NCI-H2081 (cell line): ENCODE results near the gene LHFPL3.
A peak's percentile ranks its signal among the peaks of the same experiment; 100 is the strongest.
"Not testable (repeated sequence)": the region's sequence is repeated elsewhere in the genome, so short reads cannot be mapped to it uniquely, and the experiment has no call there.

Experiments
- DNase-seq, 2 experiments: peaks; one replicate each; lab custom pipeline; 2025; lab: John Stamatoyannopoulos, UW

LHFPL3 gene

GRCh38 chr7:104595591-104595990, 267.2 kb downstream of the LHFPL3 start:
- DNase-seq = not testable (repeated sequence)

- DNase-seq = no peak
Observed at GRCh38 chr7:104603957-104604356, 275.6 kb downstream of the LHFPL3 start.

GRCh38 chr7:104604706-104605105, 276.3 kb downstream of the LHFPL3 start:
- DNase-seq = no peak

- no peak for DNase-seq
Observed at GRCh38 chr7:104621321-104621720, 292.9 kb downstream of the LHFPL3 start.

GRCh38 chr7:104625956-104626355, 297.6 kb downstream of the LHFPL3 start:
- DNase-seq = no peak

DNA sequence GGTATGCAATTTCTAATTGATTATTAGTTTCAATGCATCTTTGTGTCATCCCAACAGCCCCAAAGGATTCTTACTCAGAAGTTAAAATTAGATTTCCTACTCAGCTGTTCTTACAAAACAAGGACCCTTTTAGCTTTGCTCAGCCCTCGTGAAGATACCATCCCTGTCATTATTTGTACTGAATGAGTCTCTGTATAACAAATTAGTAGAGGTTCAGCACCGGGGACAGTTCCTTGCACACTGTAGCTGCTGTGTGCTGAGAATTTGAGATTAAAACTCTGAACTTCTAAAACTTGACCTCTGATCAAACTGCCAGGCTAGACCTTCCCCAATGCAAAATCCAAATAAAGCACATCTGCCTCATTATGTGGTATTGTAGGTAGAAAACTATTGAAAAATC, 299.1 kb downstream of the LHFPL3 start:
- no peak for DNase-seq

- DNase-seq = no peak
Observed at GRCh38 chr7:104628017-104628416, 299.6 kb downstream of the LHFPL3 start.

- DNase-seq = no peak
Observed at GRCh38 chr7:104629408-104629807, 301.0 kb downstream of the LHFPL3 start.

DNA sequence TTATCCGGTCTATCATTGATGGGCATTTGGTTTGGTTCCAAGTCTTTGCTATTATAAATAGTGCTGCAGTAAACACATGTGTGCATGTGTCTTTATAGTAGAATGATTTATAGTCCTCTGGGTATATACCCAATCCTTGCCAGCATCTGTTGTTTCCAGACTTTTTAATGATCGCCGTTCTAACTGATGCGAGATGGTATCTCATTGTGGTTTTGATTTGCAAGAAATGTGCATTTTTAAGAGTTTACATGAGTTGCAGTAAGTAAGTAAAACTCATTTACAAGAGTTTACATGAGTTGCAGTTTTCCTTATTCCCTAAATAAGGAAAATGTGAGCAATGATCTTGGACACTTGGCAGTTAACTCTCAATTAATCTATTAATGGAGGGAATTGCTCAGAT, 312.1 kb downstream of the LHFPL3 start:
- no peak for DNase-seq

DNA sequence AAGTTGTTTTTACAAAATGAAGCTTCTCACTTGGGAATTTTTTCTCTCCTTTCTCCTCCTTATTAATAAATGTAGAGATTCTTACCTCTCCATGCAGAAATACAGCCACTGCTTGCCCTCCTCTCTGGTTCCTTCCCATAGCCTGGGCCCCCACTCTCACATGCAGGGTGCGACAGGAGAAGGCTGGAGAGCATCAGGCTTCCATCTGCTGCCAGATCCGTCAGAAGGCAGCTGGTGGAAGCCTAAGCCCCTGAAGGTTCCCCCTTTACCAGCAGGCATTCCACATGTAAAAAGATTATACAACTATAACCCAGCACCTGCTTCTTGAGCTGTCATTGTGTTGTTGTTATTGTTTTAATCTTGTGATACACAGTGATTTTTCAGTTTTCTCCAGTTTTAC, 314.2 kb downstream of the LHFPL3 start:
- DNase-seq = no peak

GRCh38 chr7:104643587-104644217, 315.3 kb downstream of the LHFPL3 start:
- no peak for DNase-seq

DNA sequence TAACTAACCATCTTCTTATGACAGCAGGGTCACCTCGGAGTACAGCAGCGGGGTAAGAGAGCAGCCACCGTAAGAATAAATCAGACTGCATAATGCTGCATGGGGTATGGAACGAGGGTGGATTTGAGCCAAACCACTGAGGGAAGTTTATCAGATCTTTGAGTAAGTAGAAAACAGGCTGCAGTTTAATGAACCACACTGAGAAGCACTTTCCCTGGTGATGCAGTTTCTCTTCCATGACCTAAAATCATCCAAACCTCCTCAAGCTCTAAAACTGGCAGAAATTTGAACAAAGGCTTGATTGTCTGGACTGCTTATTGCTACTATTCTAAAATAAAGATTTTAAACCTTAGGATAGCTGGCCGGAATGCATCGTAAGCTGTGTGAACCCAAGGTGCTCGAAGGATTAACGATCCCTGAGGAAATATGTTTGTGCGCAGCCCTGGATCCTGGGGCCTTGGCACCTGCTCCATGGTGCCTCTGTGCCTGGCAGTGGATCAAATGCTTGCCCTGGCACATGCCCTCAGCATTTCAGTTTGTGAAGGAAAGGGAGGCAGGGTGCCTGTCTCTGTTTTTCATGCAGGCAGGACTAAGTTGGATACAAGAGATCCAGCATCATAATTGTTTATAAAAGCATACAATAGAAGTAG, 322.7 kb downstream of the LHFPL3 start:
- DNase-seq = no peak

DNA sequence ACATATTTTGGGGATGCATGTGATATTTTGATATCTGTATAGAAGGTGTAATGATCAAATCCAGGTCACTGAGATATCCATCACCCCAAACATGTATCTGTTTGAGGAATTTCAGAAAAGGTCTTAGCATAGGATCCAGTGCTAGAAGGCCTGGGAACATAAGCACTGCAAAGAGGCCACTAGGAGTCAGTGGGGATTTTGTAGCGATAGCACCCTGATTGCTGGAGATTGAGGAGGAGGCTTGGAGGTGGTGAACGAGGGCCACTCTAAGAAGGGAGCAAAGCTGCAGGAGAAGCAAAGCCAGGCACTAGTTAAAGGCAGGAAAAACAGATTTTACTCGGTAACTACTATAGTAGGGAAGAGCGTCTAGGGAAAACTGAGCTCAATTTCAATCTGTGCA, 324.0 kb downstream of the LHFPL3 start:
- no peak for DNase-seq

DNA sequence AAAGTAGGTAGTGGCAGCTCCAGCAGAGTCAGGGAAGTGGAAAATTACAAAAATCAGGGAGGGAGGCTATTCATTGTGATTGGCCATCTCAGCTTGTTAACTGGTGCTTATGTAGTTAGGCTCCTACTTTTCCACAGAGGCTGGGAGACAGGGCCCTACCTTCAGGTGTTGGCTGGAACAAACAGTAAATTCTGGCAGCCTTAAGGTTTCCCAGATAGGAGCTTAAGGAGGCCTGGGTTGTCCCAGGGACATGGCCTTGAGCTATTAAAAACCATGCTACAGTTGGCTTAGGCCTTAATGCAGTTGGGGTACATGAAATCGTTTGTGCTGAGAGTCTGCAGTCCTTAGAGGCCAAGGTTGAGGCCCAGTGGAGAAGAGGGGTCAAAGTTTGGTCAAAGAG, 324.5 kb downstream of the LHFPL3 start:
- DNase-seq = no peak

DNA sequence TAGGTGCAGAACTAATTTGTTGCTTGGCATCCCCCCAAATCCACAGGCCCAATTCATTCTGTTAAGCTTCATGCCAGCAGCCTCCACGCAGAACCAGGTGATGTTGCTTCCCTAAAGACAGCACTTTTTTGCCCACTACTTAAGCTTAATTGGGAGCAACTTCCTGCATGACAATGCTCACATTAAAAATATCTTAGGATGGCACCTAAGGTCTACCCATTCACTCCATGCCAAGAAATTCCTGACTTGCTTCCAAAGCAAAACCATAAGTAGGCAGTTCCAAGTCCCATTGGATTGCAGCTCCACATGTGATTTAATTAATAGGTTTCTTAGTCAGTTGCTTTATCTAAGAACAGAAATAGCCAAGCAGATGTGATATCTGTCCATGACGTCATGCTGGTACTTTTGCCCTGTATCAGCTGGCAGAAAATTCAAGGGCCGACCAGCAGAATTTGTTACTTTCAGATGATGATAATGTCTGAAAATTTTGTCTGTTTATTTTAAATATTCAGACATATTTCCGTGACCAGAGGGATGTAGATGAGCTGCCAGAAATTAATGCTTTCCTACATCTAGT, 325.5 kb downstream of the LHFPL3 start:
- DNase-seq = peak in 1 of 2 experiments; percentile 9

DNA sequence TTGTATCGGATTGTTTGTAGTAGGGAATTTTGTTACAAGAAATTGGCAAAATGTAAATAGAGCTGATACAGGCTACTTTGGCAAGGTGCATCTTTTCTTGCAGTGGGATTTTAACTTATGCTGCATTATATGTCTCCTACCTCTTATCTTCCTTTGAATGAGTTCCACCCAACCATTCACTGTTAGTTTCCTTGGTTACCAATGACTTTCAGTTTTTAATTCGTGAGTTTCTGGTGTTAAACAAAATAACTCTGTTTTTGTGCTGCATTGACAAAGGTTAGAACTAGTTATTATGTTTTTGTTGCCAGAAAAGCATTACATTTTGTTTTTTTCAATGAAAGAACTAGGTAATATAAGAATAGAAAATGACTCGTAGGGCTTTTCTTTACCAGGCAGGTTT, 327.2 kb downstream of the LHFPL3 start:
- DNase-seq = no peak

- DNase-seq = no peak
Observed at GRCh38 chr7:104656467-104656866, 328.1 kb downstream of the LHFPL3 start.

- no peak for DNase-seq
Observed at GRCh38 chr7:104657134-104657533, 328.7 kb downstream of the LHFPL3 start.

DNA sequence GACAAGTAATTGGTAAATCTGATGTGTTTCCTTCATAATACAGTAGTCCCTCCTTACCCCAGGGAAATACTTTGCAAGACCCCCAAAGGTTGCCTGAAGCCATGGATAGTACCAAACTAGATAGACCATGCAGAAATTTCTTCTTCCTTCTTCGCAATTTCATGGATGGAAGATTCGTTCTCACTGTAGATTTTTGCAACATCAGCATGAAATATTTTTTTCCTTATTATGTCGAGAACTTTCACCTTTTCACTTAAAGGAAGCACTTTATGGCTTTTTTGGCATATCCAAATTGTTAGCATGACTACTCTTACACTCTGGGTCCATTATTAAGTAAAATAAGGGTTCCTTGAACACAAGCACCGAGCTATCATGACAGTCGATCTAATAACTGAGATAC, 333.2 kb downstream of the LHFPL3 start:
- DNase-seq = no peak

- DNase-seq = no peak
Observed at GRCh38 chr7:104664648-104665047, 336.2 kb downstream of the LHFPL3 start.

DNA sequence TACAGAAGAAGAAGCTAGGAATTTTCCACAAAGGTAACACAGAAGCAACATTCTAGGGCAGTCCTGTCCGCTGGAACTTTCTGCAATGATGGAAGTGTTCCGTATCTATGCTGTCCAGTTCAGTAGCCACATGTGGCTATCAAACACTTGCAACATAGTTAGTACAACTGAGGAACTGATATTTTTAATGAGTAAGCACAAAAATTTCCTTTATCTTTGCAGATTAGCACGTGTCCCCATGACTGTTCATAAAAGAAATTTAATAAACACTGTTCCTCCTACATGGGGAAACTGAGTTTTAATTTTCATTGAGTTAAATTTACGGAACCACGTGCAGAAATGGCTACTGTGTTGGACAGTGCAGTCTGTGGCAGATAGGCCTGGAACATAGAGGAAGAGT, 349.2 kb downstream of the LHFPL3 start:
- no peak for DNase-seq

DNA sequence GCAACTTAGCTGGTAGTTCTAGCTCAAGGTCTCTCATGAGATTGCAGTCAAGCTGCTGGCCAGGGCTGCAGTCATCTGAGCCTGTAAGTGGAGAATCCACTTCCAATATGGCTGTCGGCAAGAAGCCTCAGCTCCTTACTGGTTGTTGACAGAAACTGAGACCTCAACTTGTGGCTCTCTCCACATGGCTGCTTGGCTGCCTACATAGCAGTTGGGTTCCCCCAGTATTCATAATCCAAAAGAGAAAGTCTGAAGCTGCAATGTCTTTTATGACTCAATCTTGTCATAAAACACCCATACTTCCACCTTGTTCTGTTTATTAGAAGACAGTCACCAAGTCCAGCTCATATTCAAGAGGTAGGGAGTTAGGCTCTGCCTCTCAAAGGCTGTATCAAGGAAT, 350.7 kb downstream of the LHFPL3 start:
- no peak for DNase-seq

DNA sequence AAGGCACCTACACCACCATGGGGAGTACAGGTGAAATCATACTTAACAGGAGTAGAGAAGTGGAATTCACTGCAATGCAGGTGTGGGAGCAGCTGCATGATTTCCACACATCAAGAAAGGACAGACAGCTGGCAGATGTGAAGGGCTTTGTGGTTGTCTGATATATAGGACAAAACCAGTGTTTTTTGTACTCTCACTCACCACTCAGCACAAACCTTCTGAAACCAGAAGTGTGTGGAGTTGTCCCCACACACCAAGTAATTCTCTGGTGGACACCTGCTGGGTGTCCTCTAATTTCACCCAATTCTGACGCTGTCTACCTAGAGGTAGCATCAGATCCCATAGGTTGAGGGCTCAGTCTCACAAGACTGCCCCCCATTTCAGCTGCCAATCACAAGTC, 357.9 kb downstream of the LHFPL3 start:
- DNase-seq = no peak

GRCh38 chr7:104694710-104695109, 366.3 kb downstream of the LHFPL3 start:
- DNase-seq = no peak
